ENCODE data around the gene POU6F2.

DNA sequence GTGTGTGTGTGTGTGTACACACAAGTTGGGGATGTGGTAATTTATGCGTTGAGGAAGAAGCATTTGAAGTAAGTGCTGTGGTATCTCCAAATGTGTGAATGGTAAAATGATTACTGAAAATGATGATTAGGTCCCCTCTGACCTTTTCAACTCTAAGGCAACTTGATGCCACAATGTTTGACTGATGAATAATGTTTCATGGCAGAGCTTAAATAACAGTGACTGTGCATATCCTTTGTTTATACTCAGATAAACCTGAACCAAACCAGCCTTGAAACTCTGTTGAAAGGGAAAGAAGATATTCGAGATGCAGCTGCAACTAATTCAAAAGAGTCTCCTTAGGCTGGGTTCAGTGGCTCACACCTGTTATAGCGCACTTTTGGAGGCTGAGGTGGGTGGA lies 523.6 kb downstream of the POU6F2 start:
- TF ChIP-seq, protein P1, sequence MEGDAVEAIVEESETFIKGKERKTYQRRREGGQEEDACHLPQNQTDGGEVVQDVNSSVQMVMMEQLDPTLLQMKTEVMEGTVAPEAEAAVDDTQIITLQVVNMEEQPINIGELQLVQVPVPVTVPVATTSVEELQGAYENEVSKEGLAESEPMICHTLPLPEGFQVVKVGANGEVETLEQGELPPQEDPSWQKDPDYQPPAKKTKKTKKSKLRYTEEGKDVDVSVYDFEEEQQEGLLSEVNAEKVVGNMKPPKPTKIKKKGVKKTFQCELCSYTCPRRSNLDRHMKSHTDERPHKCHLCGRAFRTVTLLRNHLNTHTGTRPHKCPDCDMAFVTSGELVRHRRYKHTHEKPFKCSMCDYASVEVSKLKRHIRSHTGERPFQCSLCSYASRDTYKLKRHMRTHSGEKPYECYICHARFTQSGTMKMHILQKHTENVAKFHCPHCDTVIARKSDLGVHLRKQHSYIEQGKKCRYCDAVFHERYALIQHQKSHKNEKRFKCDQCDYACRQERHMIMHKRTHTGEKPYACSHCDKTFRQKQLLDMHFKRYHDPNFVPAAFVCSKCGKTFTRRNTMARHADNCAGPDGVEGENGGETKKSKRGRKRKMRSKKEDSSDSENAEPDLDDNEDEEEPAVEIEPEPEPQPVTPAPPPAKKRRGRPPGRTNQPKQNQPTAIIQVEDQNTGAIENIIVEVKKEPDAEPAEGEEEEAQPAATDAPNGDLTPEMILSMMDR (IDR thresholded peaks at IDR 0.05): no peak
- no peak for TF ChIP-seq EZH2 (IDR thresholded peaks at IDR 0.05; ENCODE audit: borderline replicate concordance, insufficient read depth, low read depth, low read length, poor library complexity, severe bottlenecking)
